ENCODE data around the gene MCM9.

MCM9 gene

DNA sequence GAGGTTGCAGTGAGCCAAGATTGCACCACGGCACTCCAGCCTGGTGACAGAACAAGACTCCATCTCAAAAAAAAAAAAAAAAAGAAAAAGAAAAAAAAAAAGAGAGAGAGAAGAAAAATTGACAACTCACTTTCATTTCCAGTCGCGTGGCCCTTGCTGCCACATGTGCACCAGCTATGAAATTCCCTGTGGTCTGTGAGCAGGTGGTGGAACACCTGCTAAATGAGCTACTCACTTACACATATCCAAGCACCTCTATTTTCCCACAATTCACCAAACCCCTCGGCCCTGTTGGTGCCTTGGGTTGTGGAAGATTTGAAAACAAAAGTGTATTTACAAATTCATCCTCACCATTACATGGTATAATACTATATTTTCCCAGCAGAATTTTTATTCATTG, 146.3 kb downstream of the MCM9 start:
- Histone ChIP-seq H3K4me3 (ENCODE audit: insufficient read length, low read depth) (no peak overlapping the region), H3K27me3 (ENCODE audit: insufficient read depth, insufficient read length) (no peaks in the 10 kb centered on the region), H3K9me3 (ENCODE audit: insufficient read depth, low read length) (peaks cover 5% of the 10 kb centered on the region; the same call in 1 of the 2 replicates), H3K9ac (ENCODE audit: insufficient read length, low read depth) (no peak overlapping the region), H3K4me1 (ENCODE audit: insufficient read depth, insufficient read length) (no peaks in the 10 kb centered on the region), H3K36me3 (ENCODE audit: insufficient read depth, insufficient read length, low read length) (no peaks in the 10 kb centered on the region)
- no peak for DNase-seq (ENCODE audit: low read depth, low spot score)
- TF ChIP-seq SUZ12 (IDR thresholded peaks at IDR 0.05; ENCODE audit: extremely low read depth, insufficient read depth, insufficient read length) (no peak), YY1 (IDR thresholded peaks at IDR 0.05; ENCODE audit: insufficient read depth, insufficient read length) (no peak), ZNF274 (IDR thresholded peaks at IDR 0.05; ENCODE audit: low read depth, low read length) (no peak)

DNA sequence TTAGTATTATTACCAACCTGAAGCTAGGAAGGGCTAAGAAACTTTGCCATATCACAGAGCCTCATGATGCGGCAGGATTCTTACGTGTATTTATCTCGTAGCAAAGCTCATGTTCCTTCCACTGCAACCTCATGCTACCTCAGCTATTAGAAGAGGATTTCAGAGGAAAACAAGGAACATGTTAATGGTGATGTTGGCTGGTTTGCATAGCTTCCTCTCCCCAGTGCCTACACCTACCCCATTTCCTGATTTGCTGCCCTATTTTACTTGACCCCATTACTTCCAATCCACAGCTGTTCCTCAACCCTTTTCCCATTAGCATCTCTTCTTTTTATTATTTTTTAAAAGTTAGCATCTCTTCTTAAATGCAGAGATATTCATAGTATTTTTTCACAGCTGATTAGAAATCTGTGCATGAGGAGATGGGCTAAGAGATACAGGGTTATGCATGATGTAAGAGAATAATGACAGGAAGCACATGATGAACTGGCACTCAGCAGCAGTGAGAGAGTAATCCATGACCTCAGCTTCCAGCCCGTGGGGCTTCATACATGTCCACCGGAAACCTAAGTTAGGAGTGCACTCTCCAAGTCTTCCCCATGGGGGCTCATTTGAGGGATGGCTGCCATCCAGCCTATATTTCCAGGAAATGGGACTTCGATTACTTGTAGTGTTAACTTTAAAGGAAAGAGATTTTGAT, 147.1 kb downstream of the MCM9 start:
- Histone ChIP-seq H3K4me3 (ENCODE audit: insufficient read length, low read depth) (no peak overlapping the region), H3K4me1 (ENCODE audit: insufficient read depth, insufficient read length) (no peaks in the 10 kb centered on the region), H3K9ac (ENCODE audit: insufficient read length, low read depth) (no peak overlapping the region), H3K27me3 (ENCODE audit: insufficient read depth, insufficient read length) (no peaks in the 10 kb centered on the region), H3K36me3 (ENCODE audit: insufficient read depth, insufficient read length, low read length) (no peaks in the 10 kb centered on the region), H3K9me3 (ENCODE audit: insufficient read depth, low read length) (peaks cover 5% of the 10 kb centered on the region; the same call in 1 of the 2 replicates)
- no peak for DNase-seq (ENCODE audit: low read depth, low spot score)
- no peak for TF ChIP-seq ZNF274 (IDR thresholded peaks at IDR 0.05; ENCODE audit: low read depth, low read length)
- TF ChIP-seq SUZ12 (IDR thresholded peaks at IDR 0.05; ENCODE audit: extremely low read depth, insufficient read depth, insufficient read length): no peak
- TF ChIP-seq YY1 (IDR thresholded peaks at IDR 0.05; ENCODE audit: insufficient read depth, insufficient read length): no peak

DNA sequence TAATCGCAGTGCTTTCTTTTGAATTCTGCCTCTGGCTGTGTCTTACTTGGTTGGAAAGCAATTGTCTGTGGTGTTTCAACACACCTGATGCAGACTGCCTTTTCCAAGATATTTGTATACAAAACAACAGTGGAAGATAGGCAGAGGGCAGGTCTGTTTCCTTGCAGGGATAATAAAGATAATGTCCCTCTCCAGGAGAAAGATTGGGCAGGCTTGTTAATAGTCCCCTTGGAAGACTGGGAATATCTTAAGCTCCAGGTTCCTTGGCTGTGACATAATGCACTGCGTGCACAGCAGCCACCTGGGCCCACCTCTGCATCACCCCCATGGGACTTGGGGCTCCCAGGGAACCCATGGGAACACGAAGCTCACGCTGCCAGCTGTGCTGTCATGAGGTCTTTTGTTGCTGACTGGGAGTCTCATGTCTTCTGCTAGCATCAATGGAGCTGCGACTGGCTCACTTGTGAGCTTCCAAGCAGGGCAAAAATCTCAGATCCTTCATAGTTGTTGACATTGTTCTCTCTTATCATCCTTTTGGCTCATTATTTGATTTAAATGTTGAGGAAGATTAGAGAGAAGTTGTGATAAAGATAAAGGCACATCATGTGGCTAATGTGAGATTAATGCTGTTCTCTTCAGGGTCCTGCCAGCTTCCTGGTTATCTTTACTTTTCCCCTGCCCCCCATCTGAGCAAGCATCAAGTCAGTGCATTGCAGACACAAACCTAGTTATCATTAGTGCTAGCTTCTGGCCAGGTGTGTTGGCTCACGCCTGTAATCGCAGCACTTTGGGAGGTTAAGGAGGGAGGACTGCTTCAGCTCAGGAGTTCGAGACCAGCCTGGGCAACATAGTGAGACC, 148.1 kb downstream of the MCM9 start:
- H3K36me3 ChIP-seq (ENCODE audit: insufficient read depth, insufficient read length, low read length): no peaks in the 10 kb centered on the region
- no peak overlapping the region for H3K9ac ChIP-seq (ENCODE audit: insufficient read length, low read depth)
- no peaks in the 10 kb centered on the region for H3K4me1 ChIP-seq (ENCODE audit: insufficient read depth, insufficient read length)
- TF ChIP-seq YY1 (IDR thresholded peaks at IDR 0.05; ENCODE audit: insufficient read depth, insufficient read length) (no peak), SUZ12 (IDR thresholded peaks at IDR 0.05; ENCODE audit: extremely low read depth, insufficient read depth, insufficient read length) (no peak), ZNF274 (IDR thresholded peaks at IDR 0.05; ENCODE audit: low read depth, low read length) (no peak)
- H3K9me3 ChIP-seq (ENCODE audit: insufficient read depth, low read length): peaks cover under 1% of the 10 kb centered on the region; the same call in 1 of the 2 replicates
- no peak for DNase-seq (ENCODE audit: low read depth, low spot score)
- H3K4me3 ChIP-seq (ENCODE audit: insufficient read length, low read depth): no peak overlapping the region
- no peaks in the 10 kb centered on the region for H3K27me3 ChIP-seq (ENCODE audit: insufficient read depth, insufficient read length)

DNA sequence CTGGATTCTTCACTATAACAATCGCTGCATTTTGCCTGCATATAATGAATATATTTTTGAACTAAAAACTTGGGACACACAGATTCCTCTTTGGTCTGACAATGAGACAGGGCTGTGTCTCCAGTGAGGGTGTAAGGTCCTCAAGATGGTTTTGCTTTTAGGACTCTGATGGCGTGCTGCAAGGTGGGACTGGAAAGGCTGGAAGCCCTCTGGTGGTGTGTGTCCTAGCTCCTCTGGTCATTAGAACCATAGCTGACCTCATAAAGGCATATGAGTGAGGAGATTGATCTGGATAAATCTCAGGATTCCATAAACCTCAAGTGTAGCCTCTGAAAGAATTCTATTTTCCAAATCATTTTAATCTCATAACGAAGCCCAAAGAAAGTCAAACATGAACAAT, 149.4 kb downstream of the MCM9 start:
- H3K9ac ChIP-seq (ENCODE audit: insufficient read length, low read depth): no peak overlapping the region
- H3K27me3 ChIP-seq (ENCODE audit: insufficient read depth, insufficient read length): no peaks in the 10 kb centered on the region
- no peak overlapping the region for H3K4me3 ChIP-seq (ENCODE audit: insufficient read length, low read depth)
- no peak for DNase-seq (ENCODE audit: low read depth, low spot score)
- TF ChIP-seq SUZ12 (IDR thresholded peaks at IDR 0.05; ENCODE audit: extremely low read depth, insufficient read depth, insufficient read length) (no peak), YY1 (IDR thresholded peaks at IDR 0.05; ENCODE audit: insufficient read depth, insufficient read length) (no peak), ZNF274 (IDR thresholded peaks at IDR 0.05; ENCODE audit: low read depth, low read length) (no peak)
- no peaks in the 10 kb centered on the region for H3K4me1 ChIP-seq (ENCODE audit: insufficient read depth, insufficient read length)
- H3K36me3 ChIP-seq (ENCODE audit: insufficient read depth, insufficient read length, low read length): no peaks in the 10 kb centered on the region
- H3K9me3 ChIP-seq (ENCODE audit: insufficient read depth, low read length): no peaks in the 10 kb centered on the region

DNA sequence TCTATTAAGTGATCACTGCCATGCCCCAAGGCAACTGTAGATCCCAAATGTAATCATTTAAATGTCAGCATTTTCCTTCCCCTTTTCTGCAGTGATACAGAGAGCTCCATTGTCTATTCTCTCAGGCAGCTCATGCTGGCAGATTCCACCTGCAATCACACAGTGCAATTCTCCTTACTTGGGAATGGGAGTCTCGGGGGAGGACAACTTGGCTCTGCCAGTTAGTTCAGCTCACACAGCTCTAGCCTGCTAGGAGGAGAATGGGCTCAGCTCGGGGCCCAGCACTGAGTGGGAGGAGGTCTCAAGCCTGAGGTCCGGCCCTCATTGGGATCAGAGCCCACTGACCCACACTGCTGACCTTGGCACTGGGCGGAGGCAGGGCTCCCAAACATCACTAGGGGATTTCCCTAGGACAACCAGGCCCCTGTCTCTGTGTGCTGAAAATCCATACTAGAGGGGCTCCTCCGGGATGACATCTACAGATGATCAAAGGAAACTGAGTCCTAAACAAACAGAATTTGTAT, 150.3 kb downstream of the MCM9 start:
- Histone ChIP-seq H3K4me1 (ENCODE audit: insufficient read depth, insufficient read length) (no peaks in the 10 kb centered on the region), H3K9ac (ENCODE audit: insufficient read length, low read depth) (no peak overlapping the region), H3K36me3 (ENCODE audit: insufficient read depth, insufficient read length, low read length) (no peaks in the 10 kb centered on the region), H3K27me3 (ENCODE audit: insufficient read depth, insufficient read length) (no peaks in the 10 kb centered on the region), H3K9me3 (ENCODE audit: insufficient read depth, low read length) (no peaks in the 10 kb centered on the region), H3K4me3 (ENCODE audit: insufficient read length, low read depth) (no peak overlapping the region)
- no peak for DNase-seq (ENCODE audit: low read depth, low spot score)
- TF ChIP-seq SUZ12 (IDR thresholded peaks at IDR 0.05; ENCODE audit: extremely low read depth, insufficient read depth, insufficient read length) (no peak), YY1 (IDR thresholded peaks at IDR 0.05; ENCODE audit: insufficient read depth, insufficient read length) (no peak), ZNF274 (IDR thresholded peaks at IDR 0.05; ENCODE audit: low read depth, low read length) (no peak)

DNA sequence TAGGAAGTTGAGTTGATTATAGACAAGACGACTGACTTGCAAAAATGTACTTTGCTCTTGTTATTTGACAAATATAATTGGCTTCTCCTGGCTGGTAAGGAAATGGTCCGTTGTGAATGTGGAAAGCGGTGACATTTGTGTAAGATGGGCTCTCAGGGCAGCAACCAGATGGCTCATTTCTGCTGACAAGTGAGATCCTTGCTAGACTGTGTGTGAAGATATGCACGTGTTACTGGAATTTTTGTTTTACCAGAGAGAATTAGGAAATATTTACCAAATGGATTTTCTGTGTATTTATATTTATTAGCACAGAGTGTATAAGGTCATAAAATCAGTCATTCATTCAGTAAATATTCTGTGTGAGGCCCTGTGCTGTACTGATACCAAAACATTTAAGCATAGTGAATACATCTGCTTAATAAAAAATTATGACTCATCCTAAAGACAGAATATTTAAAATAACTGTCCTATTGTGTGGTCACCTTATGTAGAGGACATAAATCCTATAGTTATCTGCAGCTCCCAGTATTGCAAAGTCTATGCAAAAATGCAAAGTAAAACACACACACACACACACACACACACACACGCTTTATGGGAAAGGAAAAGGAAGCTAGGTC, 150.9 kb downstream of the MCM9 start:
- H3K27me3 ChIP-seq (ENCODE audit: insufficient read depth, insufficient read length): no peaks in the 10 kb centered on the region
- no peak overlapping the region for H3K4me3 ChIP-seq (ENCODE audit: insufficient read length, low read depth)
- TF ChIP-seq ZNF274 (IDR thresholded peaks at IDR 0.05; ENCODE audit: low read depth, low read length) (no peak), SUZ12 (IDR thresholded peaks at IDR 0.05; ENCODE audit: extremely low read depth, insufficient read depth, insufficient read length) (no peak), YY1 (IDR thresholded peaks at IDR 0.05; ENCODE audit: insufficient read depth, insufficient read length) (no peak)
- no peaks in the 10 kb centered on the region for H3K36me3 ChIP-seq (ENCODE audit: insufficient read depth, insufficient read length, low read length)
- H3K9ac ChIP-seq (ENCODE audit: insufficient read length, low read depth): no peak overlapping the region
- no peak for DNase-seq (ENCODE audit: low read depth, low spot score)
- H3K9me3 ChIP-seq (ENCODE audit: insufficient read depth, low read length): no peaks in the 10 kb centered on the region
- no peaks in the 10 kb centered on the region for H3K4me1 ChIP-seq (ENCODE audit: insufficient read depth, insufficient read length)
